Measurements from ENCODE around the gene CLTC.

DNA sequence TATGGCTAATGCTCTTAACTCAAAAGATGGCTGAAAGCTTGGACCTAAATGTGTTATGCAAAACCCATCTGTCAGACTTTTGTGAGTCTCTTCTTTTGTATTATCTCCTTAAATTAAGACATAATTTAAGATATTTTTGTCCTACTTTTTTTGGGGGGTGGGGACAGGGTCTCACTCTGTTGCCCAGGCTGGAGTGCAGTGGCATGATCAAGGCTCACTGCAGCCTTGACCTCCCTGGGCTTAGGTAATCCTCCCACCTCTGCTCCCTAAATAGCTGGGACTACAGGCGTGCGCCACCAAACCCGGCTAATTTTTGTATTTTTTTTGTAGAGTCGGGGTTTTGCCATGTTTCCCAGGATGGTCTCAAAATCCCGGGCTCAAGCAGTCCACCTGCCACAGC is 7.1 kb downstream of the CLTC start:
- TF ChIP-seq, protein P1, sequence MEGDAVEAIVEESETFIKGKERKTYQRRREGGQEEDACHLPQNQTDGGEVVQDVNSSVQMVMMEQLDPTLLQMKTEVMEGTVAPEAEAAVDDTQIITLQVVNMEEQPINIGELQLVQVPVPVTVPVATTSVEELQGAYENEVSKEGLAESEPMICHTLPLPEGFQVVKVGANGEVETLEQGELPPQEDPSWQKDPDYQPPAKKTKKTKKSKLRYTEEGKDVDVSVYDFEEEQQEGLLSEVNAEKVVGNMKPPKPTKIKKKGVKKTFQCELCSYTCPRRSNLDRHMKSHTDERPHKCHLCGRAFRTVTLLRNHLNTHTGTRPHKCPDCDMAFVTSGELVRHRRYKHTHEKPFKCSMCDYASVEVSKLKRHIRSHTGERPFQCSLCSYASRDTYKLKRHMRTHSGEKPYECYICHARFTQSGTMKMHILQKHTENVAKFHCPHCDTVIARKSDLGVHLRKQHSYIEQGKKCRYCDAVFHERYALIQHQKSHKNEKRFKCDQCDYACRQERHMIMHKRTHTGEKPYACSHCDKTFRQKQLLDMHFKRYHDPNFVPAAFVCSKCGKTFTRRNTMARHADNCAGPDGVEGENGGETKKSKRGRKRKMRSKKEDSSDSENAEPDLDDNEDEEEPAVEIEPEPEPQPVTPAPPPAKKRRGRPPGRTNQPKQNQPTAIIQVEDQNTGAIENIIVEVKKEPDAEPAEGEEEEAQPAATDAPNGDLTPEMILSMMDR (IDR thresholded peaks at IDR 0.05): no peak
- no peak for TF ChIP-seq ZFX (IDR thresholded peaks at IDR 0.05; ENCODE audit: borderline replicate concordance)

Data from 22Rv1 (cell line).